Calu3 (cell line): Measurements from ENCODE around the gene COL16A1. TPM values are rescaled to one million over a fixed set of nuclear protein-coding genes. Genes with fewer than 3 reads are reported as not detected.

Experiments used
- BruUV-seq: library from RNA; stranded (reverse); fragments of 400-500 nt; replicated peaks from 2 replicates; lab custom pipeline; 2021; lab: Mats Ljungman, UMichigan
- CTCF ChIA-PET: fragments of 300-600 bp; sonication (Branson Sonifier 250); formaldehyde crosslinking; loops from one replicate; lab custom pipeline; 2022; ENCODE audit warnings: antibody characterized with exemption; lab: Charles Lee
- DNase-seq: peaks from one replicate; pipeline ENCODE4 v3.0.0; 2022
- H3K27ac Mint-ChIP-seq: one replicate; pipeline ENCODE4 v1.8.0; 2022; ENCODE audit warnings: mixed read lengths; ENCODE audit not compliant: unreplicated experiment
- H3K27me3 Mint-ChIP-seq: one replicate; pipeline ENCODE4 v1.8.0; 2022; ENCODE audit warnings: mixed read lengths; ENCODE audit not compliant: unreplicated experiment
- H3K36me3 Mint-ChIP-seq: one replicate; pipeline ENCODE4 v1.8.0; 2022; ENCODE audit warnings: mild to moderate bottlenecking, moderate library complexity, mixed read lengths; ENCODE audit not compliant: insufficient read depth, unreplicated experiment
- H3K4me1 Mint-ChIP-seq: one replicate; pipeline ENCODE4 v1.8.0; 2022; ENCODE audit warnings: mild to moderate bottlenecking, low read depth, mixed read lengths; ENCODE audit not compliant: unreplicated experiment
- H3K4me3 Mint-ChIP-seq: one replicate; pipeline ENCODE4 v1.8.0; 2022; ENCODE audit warnings: mild to moderate bottlenecking, low read depth, moderate library complexity, mixed read lengths; ENCODE audit not compliant: unreplicated experiment
- H3K9me3 Mint-ChIP-seq: one replicate; pipeline ENCODE4 v1.8.0; 2022; ENCODE audit warnings: low read depth, mixed read lengths; ENCODE audit not compliant: unreplicated experiment
- CTCF ChIP-seq: fragments of 200-600 bp; IDR thresholded peaks from one replicate; pipeline ENCODE4 v1.8.0; 2022; ENCODE audit warnings: antibody characterized with exemption; ENCODE audit not compliant: unreplicated experiment
- intact Hi-C: fragments of 100-400 bp; cut with micrococcal nuclease; formaldehyde crosslinking; loops from one replicate; pipeline ENCODE4 v1.10.0; 2022; ENCODE audit not compliant: unreplicated experiment
- total RNA-seq: library from RNA; stranded (reverse); gene quantifications from 2 replicates; pipeline ENCODE4 v1.2.3, GENCODE V29; 2022

COL16A1 gene
- total RNA-seq, 1 experiment from 2014 or later: 3.8 TPM

DNA sequence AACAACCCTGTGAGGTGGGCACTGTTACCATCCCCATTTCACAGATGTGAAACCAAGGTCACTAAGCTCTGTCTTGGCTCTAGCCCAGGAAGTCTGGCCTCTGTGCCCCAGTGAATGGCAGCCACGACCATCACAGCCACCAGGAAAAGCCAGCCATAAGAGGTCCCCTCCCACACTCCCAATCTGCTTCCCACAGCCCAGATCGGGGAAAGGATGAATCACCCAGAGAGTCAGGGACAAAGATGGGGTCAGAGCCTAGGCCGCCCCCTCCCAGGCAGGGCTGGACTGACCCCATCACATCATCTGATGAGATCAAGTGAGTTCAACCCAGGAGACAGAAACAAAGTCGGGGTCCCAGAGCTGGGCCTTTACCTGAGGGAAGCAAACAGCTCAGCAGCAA lies 22.9 kb upstream of the COL16A1 start:
- no peak for TF ChIP-seq CTCF
- intact Hi-C loops: no loop called here
- Mint-ChIP-seq H3K27me3 (peaks cover 91% of the 10 kb centered on the region), H3K27ac (no peak overlapping the region), H3K36me3 (no peaks in the 10 kb centered on the region), H3K4me3 (no peak overlapping the region), H3K9me3 (no peaks in the 10 kb centered on the region), H3K4me1 (no peaks in the 10 kb centered on the region)
- DNase-seq: no peak
- no TSS peak for BruUV-seq
- CTCF ChIA-PET: interaction anchor here (0.6 to 2.1 kb wide), 4 partner anchors 8 to 347 kb away, joined by 3 to 8 read pairs (median 4); no protein-coding TSS in a partner anchor

DNA sequence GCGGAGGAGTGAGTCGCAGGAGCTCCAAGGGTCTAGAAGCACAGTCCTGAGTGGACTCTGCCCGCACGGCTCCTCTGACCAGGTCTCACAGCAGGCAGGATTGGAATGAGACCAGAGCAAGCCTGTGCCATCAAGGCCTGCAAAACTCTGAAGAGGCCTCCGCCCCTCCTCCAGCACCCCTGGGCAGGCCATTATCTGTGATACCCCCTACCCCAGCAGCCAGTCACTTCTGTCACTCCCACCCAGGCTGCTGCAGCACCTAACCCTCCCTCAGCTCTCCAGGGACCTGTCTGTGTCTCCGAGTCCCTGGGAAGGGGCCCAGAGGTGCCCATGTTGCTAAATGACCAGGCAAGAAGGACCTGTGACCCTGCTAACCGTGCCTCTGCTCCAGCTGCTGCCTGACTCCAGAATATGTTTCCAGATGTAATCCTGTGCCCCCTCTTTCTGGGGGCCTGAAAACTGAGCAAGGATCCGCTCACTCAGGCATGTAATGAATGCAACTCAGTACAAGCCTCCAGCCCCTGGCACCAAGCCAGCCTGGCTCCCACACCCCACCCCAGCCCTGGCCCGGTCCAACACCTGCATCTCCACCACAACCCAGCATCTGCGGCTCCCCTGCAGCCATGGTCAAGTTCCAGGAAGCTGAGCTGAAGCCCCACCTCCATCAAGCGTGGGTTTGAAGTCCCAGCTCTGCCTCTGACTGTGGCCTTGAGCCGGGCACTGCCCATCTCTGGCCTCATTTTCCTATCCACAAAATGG lies 22.1 kb upstream of the COL16A1 start:
- H3K4me3 Mint-ChIP-seq: no peak overlapping the region
- no peaks in the 10 kb centered on the region for H3K4me1 Mint-ChIP-seq
- CTCF ChIA-PET: interaction anchor here (0.6 to 2.1 kb wide), 5 partner anchors 9 to 347 kb away, joined by 3 to 8 read pairs (median 3); no protein-coding TSS in a partner anchor
- intact Hi-C loops: no loop called here
- BruUV-seq: no TSS peak
- H3K27ac Mint-ChIP-seq: no peak overlapping the region
- TF ChIP-seq CTCF: no peak
- H3K27me3 Mint-ChIP-seq: peaks cover 99% of the 10 kb centered on the region
- H3K36me3 Mint-ChIP-seq: no peaks in the 10 kb centered on the region
- DNase-seq: no peak
- no peaks in the 10 kb centered on the region for H3K9me3 Mint-ChIP-seq

GRCh38 chr1:31725134-31725533 lies 21.3 kb upstream of the COL16A1 start:
- CTCF ChIA-PET: interaction anchor here (1.0 to 2.1 kb wide), 2 partner anchors 9 to 14 kb away, joined by 3 to 8 read pairs; no protein-coding TSS in a partner anchor

DNA sequence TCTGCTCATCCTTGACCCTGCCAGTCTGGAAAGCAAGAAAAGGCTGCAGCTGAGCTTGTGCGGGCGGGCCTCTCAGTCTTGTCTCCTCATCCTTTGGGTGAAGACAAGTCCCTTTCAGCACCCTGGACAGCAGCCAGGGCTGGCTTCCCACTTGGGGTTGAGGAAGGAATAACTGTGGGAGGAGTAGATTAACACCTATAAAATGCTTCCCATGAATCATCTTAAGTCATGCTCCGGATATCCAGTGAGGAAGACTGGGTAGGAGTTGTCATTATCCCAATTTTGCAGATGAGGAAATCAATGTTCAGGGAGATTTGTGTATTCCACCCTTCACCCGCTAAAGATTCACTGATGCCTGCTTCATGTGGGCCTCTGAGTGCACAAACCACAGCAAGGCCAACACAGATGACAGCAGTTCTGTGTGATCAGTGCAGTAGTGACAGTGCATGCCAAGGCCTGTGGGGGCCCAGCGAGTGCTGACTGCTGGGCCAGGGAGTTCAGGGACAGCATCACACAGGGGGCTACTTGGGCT lies 20.1 kb upstream of the COL16A1 start:
- no peak for TF ChIP-seq CTCF
- Mint-ChIP-seq H3K4me3 (no peak overlapping the region), H3K27ac (no peak overlapping the region), H3K4me1 (no peaks in the 10 kb centered on the region), H3K36me3 (no peaks in the 10 kb centered on the region), H3K9me3 (no peaks in the 10 kb centered on the region), H3K27me3 (peaks cover 100% of the 10 kb centered on the region)
- peak; percentile 73 for DNase-seq
- intact Hi-C loops: no loop called here
- BruUV-seq: no TSS peak
- CTCF ChIA-PET: no interaction called here

More at GRCh38 chr1:31725134-31725533, 21.3 kb upstream of the COL16A1 start:
- Mint-ChIP-seq H3K4me1 (no peaks in the 10 kb centered on the region), H3K27me3 (peaks cover 100% of the 10 kb centered on the region), H3K36me3 (no peaks in the 10 kb centered on the region), H3K9me3 (no peaks in the 10 kb centered on the region), H3K4me3 (no peak overlapping the region), H3K27ac (no peak overlapping the region)
- no TSS peak for BruUV-seq
- no peak for DNase-seq
- intact Hi-C loops: no loop called here
- no peak for TF ChIP-seq CTCF
